Activated CD4-positive, alpha-beta T cell treated with anti-CD3 and anti-CD28 coated beads for 1 hour (primary cell): Measurements from ENCODE around the gene SPATA12.
"Not testable (repeated sequence)": the region's sequence is repeated elsewhere in the genome, so short reads cannot be mapped to it uniquely, and the experiment has no call there.

Source experiments
- DNase-seq: peaks from one replicate; pipeline ENCODE4 v3.0.0-alpha.2; 2020

SPATA12 gene

GRCh38 chr3:57053122-57053521 lies 7.3 kb upstream of the SPATA12 start:
- DNase-seq = no peak

GRCh38 chr3:57057351-57057750 lies 3.1 kb upstream of the SPATA12 start:
- DNase-seq = no peak

- DNase-seq = no peak
Measured at GRCh38 chr3:57059411-57059810, 1.1 kb upstream of the SPATA12 start.

GRCh38 chr3:57061556-57061955 lies 1.1 kb downstream of the SPATA12 start:
- DNase-seq = no peak

- no peak for DNase-seq
Measured at GRCh38 chr3:57062101-57062631, 1.7 kb downstream of the SPATA12 start.

- no peak for DNase-seq
Measured at GRCh38 chr3:57063032-57063431, 2.6 kb downstream of the SPATA12 start.

GRCh38 chr3:57064001-57064400 lies 3.5 kb downstream of the SPATA12 start:
- DNase-seq = no peak

GRCh38 chr3:57064572-57064971 lies 4.1 kb downstream of the SPATA12 start:
- no peak for DNase-seq

GRCh38 chr3:57065588-57065987 lies 5.1 kb downstream of the SPATA12 start:
- DNase-seq = no peak

GRCh38 chr3:57066471-57066870 lies 6.0 kb downstream of the SPATA12 start:
- no peak for DNase-seq

GRCh38 chr3:57068437-57069089 lies 8.1 kb downstream of the SPATA12 start:
- DNase-seq = no peak

GRCh38 chr3:57069503-57069902 lies 9.0 kb downstream of the SPATA12 start:
- no peak for DNase-seq

GRCh38 chr3:57073628-57074027 lies 13.2 kb downstream of the SPATA12 start:
- DNase-seq = no peak

GRCh38 chr3:57074135-57074534 lies 13.7 kb downstream of the SPATA12 start:
- no peak for DNase-seq

GRCh38 chr3:57076422-57076951 lies 16.0 kb downstream of the SPATA12 start:
- DNase-seq = no peak

GRCh38 chr3:57077630-57078343 lies 17.3 kb downstream of the SPATA12 start:
- DNase-seq = no peak

- no peak for DNase-seq
Measured at GRCh38 chr3:57078344-57078634, 17.8 kb downstream of the SPATA12 start.

GRCh38 chr3:57078635-57079473 lies 18.4 kb downstream of the SPATA12 start:
- DNase-seq = no peak

GRCh38 chr3:57079474-57079831 lies 19.0 kb downstream of the SPATA12 start:
- no peak for DNase-seq

GRCh38 chr3:57080171-57080570 lies 19.7 kb downstream of the SPATA12 start:
- no peak for DNase-seq

GRCh38 chr3:57081173-57081572 lies 20.7 kb downstream of the SPATA12 start:
- no peak for DNase-seq

GRCh38 chr3:57082481-57082880 lies 22.0 kb downstream of the SPATA12 start:
- DNase-seq = no peak

- DNase-seq = not testable (repeated sequence)
Measured at GRCh38 chr3:57083266-57083995, 23.0 kb downstream of the SPATA12 start.
